ENCODE results near the gene EXOC1. TPM values are rescaled to one million over a fixed set of nuclear protein-coding genes. Genes with fewer than 3 reads are reported as not detected.

The EXOC1 gene
- total RNA-seq, 1 donor from 2014 or later, result 53.3 TPM

GRCh38 chr4:55851885-55852284 is 1.6 kb upstream of the EXOC1 start:
- peak; percentile 59 for DNase-seq (ENCODE audit: low spot score)

DNA sequence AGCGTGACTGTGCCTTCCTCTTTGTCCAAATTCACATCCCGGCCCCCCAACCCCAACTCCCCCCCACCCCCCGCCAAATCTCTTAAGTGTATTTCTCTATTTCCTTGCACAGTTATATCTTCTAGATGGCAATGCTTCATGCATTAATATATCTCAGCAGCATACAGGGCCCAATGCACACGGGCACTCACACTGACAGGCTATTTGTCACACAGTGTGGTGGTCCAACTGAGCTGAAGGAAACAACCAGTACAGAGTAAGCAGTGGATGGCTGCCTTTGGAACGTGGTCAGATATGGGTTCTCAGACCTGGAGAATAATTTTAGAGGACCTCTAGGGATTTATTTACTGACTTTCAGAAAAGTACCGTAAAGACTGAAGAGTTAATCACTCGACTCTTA is 681 bp downstream of the EXOC1 start:
- no peak for DNase-seq (ENCODE audit: low spot score)

GRCh38 chr4:55857586-55857985 is 4.1 kb downstream of the EXOC1 start:
- DNase-seq (ENCODE audit: low spot score), result no peak

- DNase-seq (ENCODE audit: low spot score), result no peak
Measured at GRCh38 chr4:55859711-55860110, 6.3 kb downstream of the EXOC1 start.

DNA sequence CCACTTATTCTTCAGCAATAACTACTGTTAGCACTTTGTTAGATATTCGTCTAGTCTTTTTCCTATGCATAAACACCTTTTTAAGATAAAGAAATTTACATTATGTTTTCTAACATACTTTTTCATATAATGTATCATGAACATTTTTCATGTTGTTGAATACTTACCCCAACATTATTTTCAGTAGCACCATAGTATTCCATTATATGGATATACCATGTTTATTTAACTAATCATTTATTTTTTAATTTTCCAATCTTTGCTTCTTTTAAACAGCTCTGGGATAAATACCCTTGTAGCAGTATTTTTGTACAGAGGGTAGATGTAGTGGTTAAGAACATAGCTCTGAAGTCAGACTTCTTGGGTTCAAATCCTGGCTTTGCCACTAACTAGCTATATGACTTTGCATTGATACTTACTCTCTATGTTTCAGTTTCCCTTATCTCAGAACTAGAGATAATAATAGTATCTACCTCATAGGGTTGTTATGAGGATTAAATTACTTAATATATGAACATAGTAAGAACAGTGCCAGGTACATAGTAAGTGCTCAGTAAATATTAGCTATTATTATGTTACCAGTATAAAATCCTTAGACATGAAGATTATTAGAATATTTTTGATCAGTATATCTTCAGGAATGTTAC is 11.3 kb downstream of the EXOC1 start:
- DNase-seq (ENCODE audit: low spot score), result no peak

DNA sequence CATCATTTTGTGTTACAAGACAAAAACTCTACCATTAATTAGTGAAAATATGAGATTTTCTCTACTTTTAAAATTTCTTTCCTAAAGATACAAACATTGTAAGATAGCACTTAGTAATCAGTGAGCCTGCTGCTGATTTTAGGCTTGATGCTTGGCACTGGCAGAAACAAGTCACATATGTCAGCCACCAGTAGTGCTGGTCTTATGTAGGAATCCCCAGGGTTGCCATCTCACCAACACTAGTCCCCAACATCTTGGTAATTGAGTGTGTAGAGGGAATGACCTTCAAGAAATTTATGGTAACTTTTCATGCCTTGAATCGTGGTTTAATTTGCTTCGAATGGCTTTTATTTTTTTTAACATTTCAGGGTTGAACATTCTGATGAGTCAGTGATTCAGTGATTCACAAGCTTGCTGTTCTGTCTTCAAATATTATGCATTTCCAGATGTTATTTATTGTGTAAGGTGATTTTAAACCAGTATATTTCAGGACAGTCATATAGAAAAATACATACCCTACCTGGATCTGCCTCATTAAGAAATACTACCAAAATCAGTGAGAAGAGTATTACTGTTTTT is 11.9 kb downstream of the EXOC1 start:
- no peak for DNase-seq (ENCODE audit: low spot score)

DNA sequence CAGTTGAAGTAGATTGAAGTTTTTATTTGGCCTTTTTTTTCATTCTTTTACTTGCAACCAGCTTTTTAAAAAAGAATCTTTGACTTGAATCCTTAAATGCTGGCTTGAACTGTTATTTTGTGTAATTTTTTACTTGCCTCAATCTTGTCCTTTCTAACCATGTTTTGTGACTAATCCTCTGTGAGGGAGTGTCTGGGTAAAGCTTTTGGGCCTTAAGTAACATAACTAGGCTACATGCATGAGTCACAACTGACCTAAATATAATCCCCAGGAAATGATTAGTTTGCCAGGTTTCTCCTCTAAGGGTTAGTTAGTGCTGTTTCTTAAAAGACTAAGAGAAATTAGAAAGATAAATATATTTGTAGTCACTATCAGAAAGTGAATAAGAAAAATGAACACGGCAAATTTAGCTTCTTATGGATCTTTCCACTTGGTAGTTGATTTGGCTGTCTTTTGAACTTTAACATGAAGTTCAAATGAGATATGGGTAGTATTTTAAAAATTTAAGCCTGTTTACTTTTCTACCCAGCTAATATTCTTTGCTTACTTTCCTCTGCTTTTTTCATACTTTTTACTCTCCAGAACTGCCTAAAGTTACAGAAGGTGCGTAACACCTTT is 13.0 kb downstream of the EXOC1 start:
- no peak for DNase-seq (ENCODE audit: low spot score)

- DNase-seq (ENCODE audit: low spot score), result no peak
Measured at GRCh38 chr4:55866973-55867574, 13.6 kb downstream of the EXOC1 start.

DNA sequence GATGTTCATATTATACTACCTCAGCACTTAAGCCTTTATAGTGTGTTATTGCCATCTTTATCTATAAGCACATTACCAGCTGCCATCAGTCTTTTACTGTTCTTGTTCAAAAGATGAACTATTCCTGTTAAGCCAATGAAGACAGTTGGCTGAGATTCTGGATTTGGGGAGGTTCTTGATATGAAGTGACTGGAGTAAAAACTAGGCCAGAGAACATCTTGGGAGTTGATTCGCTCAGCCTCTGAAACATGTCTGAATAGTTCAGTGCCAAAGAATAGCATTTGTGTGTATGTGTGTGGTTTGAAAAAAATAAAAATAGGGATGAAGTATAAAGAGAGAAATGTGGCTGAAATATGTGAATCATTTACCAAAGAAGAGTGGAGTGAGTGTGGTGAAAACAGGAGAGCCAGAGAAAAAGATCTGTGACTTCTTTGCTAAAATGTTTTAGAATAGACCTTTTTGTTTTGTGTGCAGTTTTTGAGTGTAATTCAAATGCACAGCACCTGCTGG is 15.2 kb downstream of the EXOC1 start:
- DNase-seq (ENCODE audit: low spot score), result no peak

- DNase-seq (ENCODE audit: low spot score), result no peak
Measured at GRCh38 chr4:55871299-55871800, 17.9 kb downstream of the EXOC1 start.

DNA sequence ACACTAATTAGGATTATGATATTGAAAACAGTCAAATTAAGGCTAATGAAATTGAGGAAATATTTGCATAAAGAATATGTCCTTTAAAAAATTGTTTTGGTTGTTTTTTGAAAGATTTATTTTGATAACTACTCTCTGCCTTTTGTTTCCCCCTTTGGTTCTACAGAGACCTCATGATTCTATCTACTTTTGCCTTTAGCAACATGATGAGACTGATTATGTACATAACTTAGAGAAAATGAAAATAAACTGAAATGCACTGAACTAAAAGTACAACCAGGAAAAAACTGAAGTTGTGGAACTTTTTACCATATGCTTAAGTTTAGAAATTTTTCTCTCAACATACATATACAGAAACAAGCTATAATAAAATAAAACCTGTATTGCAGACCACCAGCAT is 21.4 kb downstream of the EXOC1 start:
- DNase-seq (ENCODE audit: low spot score), result no peak

GRCh38 chr4:55876387-55876786 is 22.9 kb downstream of the EXOC1 start:
- no peak for DNase-seq (ENCODE audit: low spot score)

GRCh38 chr4:55879224-55879623 is 25.8 kb downstream of the EXOC1 start:
- DNase-seq (ENCODE audit: low spot score), result no peak

GRCh38 chr4:55880652-55881280 is 27.3 kb downstream of the EXOC1 start:
- no peak for DNase-seq (ENCODE audit: low spot score)

GRCh38 chr4:55884093-55884850 is 30.8 kb downstream of the EXOC1 start:
- DNase-seq (ENCODE audit: low spot score), result no peak

GRCh38 chr4:55884851-55885219 is 31.4 kb downstream of the EXOC1 start:
- no peak for DNase-seq (ENCODE audit: low spot score)

- DNase-seq (ENCODE audit: low spot score), result no peak
Measured at GRCh38 chr4:55887594-55887993, 34.1 kb downstream of the EXOC1 start.

- no peak for DNase-seq (ENCODE audit: low spot score)
Measured at GRCh38 chr4:55892156-55892555, 38.7 kb downstream of the EXOC1 start.

GRCh38 chr4:55896622-55897021 is 43.2 kb downstream of the EXOC1 start:
- DNase-seq (ENCODE audit: low spot score), result no peak

GRCh38 chr4:55902677-55903076 is 49.2 kb downstream of the EXOC1 start:
- DNase-seq (ENCODE audit: low spot score), result no peak

DNA sequence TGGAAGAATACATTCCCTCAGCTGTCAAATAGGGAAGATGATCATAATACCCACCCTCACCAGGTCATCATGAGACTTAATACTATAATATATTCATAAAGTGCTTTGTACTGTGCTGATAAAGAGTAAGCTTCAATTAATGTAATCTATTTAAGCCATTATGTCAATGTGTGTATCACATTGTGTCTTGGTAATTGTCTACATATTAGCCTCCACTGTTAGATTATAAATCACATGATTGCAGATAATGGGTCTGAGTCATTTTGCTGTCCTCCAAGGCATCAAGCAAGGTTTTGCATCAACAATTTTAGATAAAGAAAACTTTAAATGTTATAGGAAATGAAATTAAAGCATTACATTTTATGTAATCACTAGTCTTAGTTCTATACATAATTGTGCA is 50.1 kb downstream of the EXOC1 start:
- no peak for DNase-seq (ENCODE audit: low spot score)

GRCh38 chr4:55904576-55904975 is 51.1 kb downstream of the EXOC1 start:
- DNase-seq (ENCODE audit: low spot score), result no peak
